HUES48 (cell line): ENCODE measurements around the gene TEKTIP1.
"Not testable (repeated sequence)": the region's sequence is repeated elsewhere in the genome, so short reads cannot be mapped to it uniquely, and the experiment has no call there.

Experiments used
- H3K27ac ChIP-seq: one replicate; pipeline ENCODE4 v1.7.0; 2013; ENCODE audit warnings: low read depth, low read length, inconsistent platforms
- H3K27me3 ChIP-seq: 2 replicates; pipeline ENCODE4 v1.6.1; 2013; ENCODE audit warnings: mild to moderate bottlenecking, low read length; ENCODE audit not compliant: control insufficient read depth, insufficient read depth
- H3K36me3 ChIP-seq: 2 replicates; pipeline ENCODE4 v1.6.1; 2013; ENCODE audit warnings: low read length; ENCODE audit not compliant: control insufficient read depth, insufficient read depth
- H3K4me1 ChIP-seq: 2 replicates; pipeline ENCODE4 v1.6.1; 2013; ENCODE audit warnings: mild to moderate bottlenecking, low read length; ENCODE audit not compliant: control insufficient read depth, insufficient read depth
- H3K4me3 ChIP-seq: 2 replicates; pipeline ENCODE4 v1.5.1; 2013; ENCODE audit warnings: mild to moderate bottlenecking, low read depth, low read length
- H3K9ac ChIP-seq: 2 replicates; pipeline ENCODE4 v1.6.1; 2013; ENCODE audit warnings: mild to moderate bottlenecking, low read depth, low read length, moderate library complexity
- H3K9me3 ChIP-seq: 2 replicates; pipeline ENCODE4 v1.6.1; 2013; ENCODE audit warnings: low read length; ENCODE audit not compliant: control insufficient read depth, insufficient read depth

TEKTIP1 gene

DNA sequence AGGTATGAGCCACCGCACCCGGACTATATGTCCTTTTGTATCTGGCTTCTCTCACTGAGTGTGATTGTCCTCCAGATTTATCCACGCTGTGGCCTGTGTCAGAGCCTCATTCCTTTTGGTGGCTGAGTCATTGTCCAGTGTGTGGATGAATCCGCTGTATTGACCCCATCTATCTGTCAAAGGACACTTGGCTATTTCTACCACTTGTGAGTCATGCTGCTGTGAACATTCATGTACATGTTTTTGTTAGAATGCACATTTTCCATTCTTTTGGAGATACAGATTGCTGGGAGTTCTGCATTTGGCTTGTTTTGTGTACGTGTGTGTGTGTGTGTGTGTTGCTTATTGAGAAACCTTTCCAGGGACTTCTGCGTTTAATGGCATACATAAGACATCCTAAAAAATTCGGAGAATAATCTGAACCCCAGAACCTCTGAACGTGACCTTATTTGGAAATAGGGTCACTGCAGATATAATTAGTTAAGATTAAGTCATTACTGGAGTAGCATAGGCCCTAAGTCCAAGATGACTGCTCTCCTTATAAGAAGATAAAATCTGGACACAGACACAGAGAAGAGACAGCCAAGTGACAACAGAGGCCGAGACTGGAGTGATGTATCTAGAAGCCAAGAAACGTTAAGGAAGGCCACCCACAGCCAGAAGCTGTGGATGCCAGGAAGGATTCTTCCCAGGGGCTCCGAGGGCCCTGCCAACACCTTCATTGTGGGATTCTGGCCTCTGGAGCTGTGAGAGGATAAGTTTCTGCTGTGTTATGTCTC, 41.4 kb downstream of the TEKTIP1 start:
- Histone ChIP-seq H3K36me3 (no peaks in the 10 kb centered on the region), H3K27me3 (peaks cover 12% of the 10 kb centered on the region), H3K9me3 (no peaks in the 10 kb centered on the region), H3K27ac (no peak overlapping the region), H3K4me3 (no peak overlapping the region), H3K4me1 (peaks cover 9% of the 10 kb centered on the region), H3K9ac (no peak overlapping the region)

GRCh38 chr19:3581792-3582191, 42.8 kb downstream of the TEKTIP1 start:
- not testable (repeated sequence) for H3K4me3 ChIP-seq, H3K36me3 ChIP-seq, H3K9me3 ChIP-seq, H3K9ac ChIP-seq, H3K27ac ChIP-seq, H3K4me1 ChIP-seq
- H3K27me3 ChIP-seq: peaks cover 24% of the 10 kb centered on the region

DNA sequence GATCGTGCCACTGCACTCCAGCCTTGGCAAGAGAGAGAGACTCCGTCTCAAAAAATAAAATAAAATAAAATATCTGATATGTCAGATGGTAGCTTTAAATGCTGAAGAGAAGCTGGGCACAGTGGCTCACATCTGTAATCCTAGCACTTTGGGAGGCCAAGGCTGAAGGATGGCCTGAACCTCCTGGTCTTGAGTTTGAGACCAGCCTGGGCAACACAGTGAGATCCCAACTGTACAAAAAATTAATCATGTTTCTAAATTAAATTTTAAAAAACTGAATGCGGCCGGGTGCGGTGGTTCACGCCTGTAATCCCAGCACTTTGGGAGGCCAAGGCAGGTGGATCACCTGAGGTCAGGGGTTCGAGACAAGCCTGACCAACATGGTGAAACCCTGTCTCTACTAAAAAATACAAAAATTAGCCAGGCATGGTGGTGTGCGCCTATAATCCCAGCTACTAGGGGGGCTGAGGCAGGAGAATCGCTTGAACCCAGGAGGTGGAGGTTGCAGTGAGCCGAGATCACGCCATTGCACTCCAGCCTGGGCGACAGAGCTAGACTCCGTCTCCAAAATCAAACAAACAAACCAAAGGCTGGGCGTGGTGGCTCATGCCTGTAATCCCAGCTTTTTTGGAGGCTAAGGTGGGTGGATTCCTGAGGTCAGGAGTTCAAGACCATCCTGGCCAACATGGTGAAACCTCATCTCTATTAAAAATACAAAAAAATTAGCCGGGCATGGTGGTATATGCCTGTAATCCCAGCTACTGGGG, 45.2 kb downstream of the TEKTIP1 start:
- H3K4me1 ChIP-seq, H3K9ac ChIP-seq, H3K27ac ChIP-seq, H3K36me3 ChIP-seq, H3K4me3 ChIP-seq, H3K9me3 ChIP-seq: not testable (repeated sequence)
- H3K27me3 ChIP-seq: peaks cover 24% of the 10 kb centered on the region

DNA sequence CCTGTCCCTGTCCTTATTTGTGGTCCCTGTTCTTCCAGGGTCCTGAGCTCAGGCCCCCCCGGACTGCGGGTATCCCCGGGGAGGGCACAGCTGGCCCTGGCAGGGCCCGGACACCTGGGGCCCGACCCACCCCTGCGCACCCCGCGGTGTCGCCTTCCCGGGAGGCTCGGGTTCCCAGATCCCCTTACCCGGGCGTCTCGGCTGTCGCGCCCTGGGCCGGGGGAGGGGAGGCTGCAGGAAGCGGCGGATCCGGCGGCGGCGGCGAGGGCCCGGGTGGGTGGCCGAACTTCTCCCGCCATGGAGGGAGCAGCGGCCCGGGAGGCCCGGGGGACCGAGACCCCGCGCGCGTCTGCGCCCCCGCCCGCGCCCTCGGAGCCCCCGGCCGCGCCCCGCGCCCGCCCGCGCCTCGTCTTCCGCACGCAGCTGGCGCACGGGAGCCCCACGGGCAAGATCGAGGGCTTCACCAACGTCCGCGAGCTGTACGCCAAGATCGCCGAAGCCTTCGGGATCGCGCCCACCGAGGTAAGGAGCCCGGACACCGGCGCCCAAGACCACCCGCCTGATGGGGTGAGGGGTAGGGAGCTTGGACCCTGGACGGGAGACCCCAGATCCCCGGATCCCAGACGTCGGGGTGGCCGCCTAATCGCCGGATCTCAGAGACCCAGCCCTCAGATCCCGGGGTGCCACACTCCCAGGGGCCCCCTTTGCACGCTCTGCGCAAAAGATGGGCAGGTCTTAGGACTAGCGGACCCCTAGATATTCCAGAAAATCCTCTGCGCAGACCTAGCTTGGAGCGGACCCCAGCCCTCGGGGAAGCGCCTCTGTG, 46.5 kb downstream of the TEKTIP1 start, which contains the start of gene GIPC3:
TSS of gene GIPC3 (plus strand) at position 178 of the 826 bp plus-strand sequence. CDS start at position 298, 120 bp downstream.
- Histone ChIP-seq H3K9ac (no peak within 1 kb of the TSS), H3K9me3 (no peaks in the 10 kb centered on the region), H3K27ac (no peak within 1 kb of the TSS), H3K4me3 (peak within 1 kb of the TSS; percentile 54), H3K4me1 (no peaks in the 10 kb centered on the region), H3K27me3 (peaks cover 24% of the 10 kb centered on the region), H3K36me3 (no peaks in the 10 kb centered on the region)

GRCh38 chr19:3586127-3586626, 47.2 kb downstream of the TEKTIP1 start:
- H3K4me3 ChIP-seq: peak overlapping the region; percentile 54
- H3K27ac ChIP-seq: no peak overlapping the region
- no peak overlapping the region for H3K9ac ChIP-seq
- H3K36me3 ChIP-seq: no peaks in the 10 kb centered on the region
- H3K4me1 ChIP-seq: no peaks in the 10 kb centered on the region
- peaks cover 24% of the 10 kb centered on the region for H3K27me3 ChIP-seq
- peaks cover 4% of the 10 kb centered on the region; the same call in 1 of the 2 replicates for H3K9me3 ChIP-seq

- Histone ChIP-seq H3K27ac (no peak overlapping the region), H3K4me1 (no peaks in the 10 kb centered on the region), H3K36me3 (no peaks in the 10 kb centered on the region), H3K27me3 (peaks cover 24% of the 10 kb centered on the region), H3K9ac (no peak overlapping the region), H3K4me3 (no peak overlapping the region), H3K9me3 (peaks cover 4% of the 10 kb centered on the region; the same call in 1 of the 2 replicates)
These were observed 47.9 kb downstream of the TEKTIP1 start for GRCh38 chr19:3586707-3587346.

DNA sequence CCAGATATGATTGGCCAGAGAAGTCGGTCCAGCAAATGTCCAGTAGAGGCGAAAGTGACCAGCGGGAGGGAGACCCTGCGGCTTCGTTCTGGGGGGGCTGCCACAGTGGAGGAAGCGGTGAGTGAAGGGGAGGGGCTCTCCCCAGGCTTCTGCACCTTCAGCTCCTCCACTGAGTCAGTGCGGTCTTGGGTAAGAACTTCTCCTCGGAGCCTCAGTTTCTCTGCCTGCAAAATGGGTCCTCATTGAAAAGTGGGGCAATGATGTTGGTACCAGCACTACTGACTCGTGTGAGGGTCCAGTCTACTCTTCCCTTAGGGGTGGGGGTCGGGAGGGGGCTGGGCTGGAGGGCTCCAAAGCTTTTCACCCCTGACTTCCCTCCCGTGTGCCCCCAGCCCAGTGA, 50.5 kb downstream of the TEKTIP1 start:
- H3K27me3 ChIP-seq: peaks cover 18% of the 10 kb centered on the region
- no peak overlapping the region for H3K4me3 ChIP-seq
- no peaks in the 10 kb centered on the region for H3K4me1 ChIP-seq
- H3K9me3 ChIP-seq: peaks cover 4% of the 10 kb centered on the region; the same call in 1 of the 2 replicates
- no peaks in the 10 kb centered on the region for H3K36me3 ChIP-seq
- no peak overlapping the region for H3K9ac ChIP-seq
- H3K27ac ChIP-seq: no peak overlapping the region

GRCh38 chr19:3589949-3590348, 51.0 kb downstream of the TEKTIP1 start:
- H3K36me3 ChIP-seq: no peaks in the 10 kb centered on the region
- H3K4me1 ChIP-seq: no peaks in the 10 kb centered on the region
- no peak overlapping the region for H3K27ac ChIP-seq
- H3K4me3 ChIP-seq: no peak overlapping the region
- peaks cover 4% of the 10 kb centered on the region; the same call in 1 of the 2 replicates for H3K9me3 ChIP-seq
- H3K27me3 ChIP-seq: peaks cover 16% of the 10 kb centered on the region
- no peak overlapping the region for H3K9ac ChIP-seq

DNA sequence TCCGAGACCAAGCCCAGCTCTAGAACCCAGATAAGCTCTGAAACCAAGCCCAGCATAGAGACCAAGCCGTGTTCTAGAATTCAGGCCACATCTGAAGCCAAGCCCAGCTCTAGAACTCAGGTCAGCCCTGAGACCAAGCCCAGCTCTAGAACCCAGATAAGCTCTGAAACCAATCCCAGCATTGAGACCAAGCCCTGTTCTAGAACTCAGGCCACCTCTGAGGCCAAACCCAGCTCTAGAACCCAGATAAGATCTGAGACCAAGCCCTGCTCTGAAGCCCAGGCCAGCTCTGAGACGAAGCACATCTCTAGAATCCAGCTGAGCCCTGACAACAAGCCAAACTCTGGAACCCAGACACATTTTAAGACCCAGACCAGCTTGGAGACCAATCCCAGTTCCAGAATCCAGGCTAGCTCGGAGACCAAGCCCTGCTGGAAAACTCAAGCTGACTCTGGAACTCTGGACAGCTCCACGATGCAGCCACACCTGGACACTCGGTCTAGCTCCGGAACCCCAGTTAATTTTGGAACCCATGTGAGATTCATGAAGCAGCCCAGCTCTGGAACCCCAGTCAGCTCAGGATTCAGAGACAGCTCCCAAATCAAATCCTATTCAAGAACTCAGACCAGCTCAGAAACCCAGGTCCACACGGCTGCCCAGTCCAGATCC, 52.2 kb downstream of the TEKTIP1 start:
- peaks cover 6% of the 10 kb centered on the region; the same call in 1 of the 2 replicates for H3K27me3 ChIP-seq
- no peak overlapping the region for H3K9ac ChIP-seq
- H3K27ac ChIP-seq: no peak overlapping the region
- no peaks in the 10 kb centered on the region for H3K4me1 ChIP-seq
- no peaks in the 10 kb centered on the region for H3K36me3 ChIP-seq
- no peak overlapping the region for H3K4me3 ChIP-seq
- H3K9me3 ChIP-seq: peaks cover 4% of the 10 kb centered on the region; the same call in 1 of the 2 replicates
